GM12878 (cell line): ENCODE results near the gene LCP1. TPM values are rescaled to one million over a fixed set of nuclear protein-coding genes. Genes with fewer than 3 reads are reported as not detected.
A peak's percentile ranks its signal among the peaks of the same experiment; 100 is the strongest.

Experiments
- ATAC-seq: fragments of 200-7000 bp; cut with Tn5 transposase; 3 replicates; pipeline ENCODE4 v1.9.1; 2020; ENCODE audit warnings: mild to moderate bottlenecking, moderate library complexity
- BruUV-seq: library from RNA; stranded (reverse); fragments of 400-500 nt; replicated peaks from 2 replicates; lab custom pipeline; 2021; lab: Mats Ljungman, UMichigan
- CTCF ChIA-PET: fragments of 300-600 bp; sonication (Branson Sonifier 250); formaldehyde crosslinking; extraction: SDS; loops from one replicate; lab custom pipeline; 2021; ENCODE audit warnings: inconsistent platforms; lab: Yijun Ruan, JAX
- POLR2A ChIA-PET: fragments of 350-600 bp; formaldehyde crosslinking; extraction: SDS; loops from one replicate; lab custom pipeline; 2021; ENCODE audit warnings: inconsistent platforms; lab: Charles Lee
- RAD21 ChIA-PET: fragments of 300-600 bp; sonication (Branson Sonifier 250); formaldehyde crosslinking; loops from one replicate; lab custom pipeline; 2023; ENCODE audit warnings: antibody characterized with exemption; ENCODE audit not compliant: unreplicated experiment; lab: Charles Lee
- SMC1A ChIA-PET: fragments of 300-600 bp; sonication (Branson Sonifier 250); formaldehyde crosslinking; loops from one replicate; lab custom pipeline; 2023; ENCODE audit not compliant: unreplicated experiment, uncharacterized antibody; lab: Charles Lee
- DNase-seq: peaks from one replicate; pipeline ENCODE4 v3.0.0-alpha.2; 2011; ENCODE audit warnings: low read depth, low spot score
- FAIRE-seq: peaks from 3 replicates; lab custom pipeline; 2011; peaks lifted over from hg19 to GRCh38; lab: Jason Lieb, UNC
- H2AFZ ChIP-seq: 2 replicates; pipeline ENCODE4 v1.6.0; 2011; ENCODE audit warnings: low read depth, low read length, control low read depth; ENCODE audit not compliant: control insufficient read depth
- H3K27ac ChIP-seq: 2 replicates; pipeline ENCODE4 v1.5.1; 2011; ENCODE audit warnings: control low read depth; ENCODE audit not compliant: control insufficient read depth, insufficient read depth
- H3K27me3 ChIP-seq, 2 experiments: replicated peaks in 1 of 2; 2 replicates each; pipeline versions ENCODE4 v1.6.0 to v1.6.1; 2011; ENCODE audit warnings: low read length in 1 of 2; ENCODE audit not compliant: control insufficient read depth in 2 of 2, insufficient read depth in 2 of 2
- H3K36me3 ChIP-seq, 2 experiments: 2 replicates each; pipeline ENCODE4 v1.5.1; 2011; ENCODE audit warnings: low read length in 1 of 2; ENCODE audit not compliant: control insufficient read depth in 2 of 2, insufficient read depth in 2 of 2
- H3K4me1 ChIP-seq: 2 replicates; pipeline ENCODE4 v1.6.1; 2011; ENCODE audit warnings: mild to moderate bottlenecking, low read length, moderate library complexity, mixed read lengths; ENCODE audit not compliant: control insufficient read depth, insufficient read depth
- H3K4me2 ChIP-seq: 2 replicates; pipeline ENCODE4 v1.6.0; 2011; ENCODE audit warnings: control low read depth; ENCODE audit not compliant: control insufficient read depth, insufficient read depth
- H3K4me3 ChIP-seq: fragments of 200-600 bp; sonication (generic); 2 replicates; pipeline ENCODE4 v1.5.1; 2016
- H3K79me2 ChIP-seq: 2 replicates; pipeline ENCODE4 v1.6.0; 2011; ENCODE audit warnings: low read length; ENCODE audit not compliant: control insufficient read depth, insufficient read depth
- H3K9ac ChIP-seq: 2 replicates; pipeline ENCODE4 v1.8.0; 2011; ENCODE audit warnings: low read length, control low read depth, mixed read lengths; ENCODE audit not compliant: control insufficient read depth, insufficient read depth
- H3K9me3 ChIP-seq: replicated peaks from 3 replicates; pipeline ENCODE4 v1.5.1; 2011; ENCODE audit warnings: mild to moderate bottlenecking, low read length; ENCODE audit not compliant: control insufficient read depth, insufficient read depth
- H4K20me1 ChIP-seq: 2 replicates; pipeline ENCODE4 v1.6.0; 2011; ENCODE audit not compliant: control insufficient read depth, insufficient read depth
- ASH2L ChIP-seq: fragments of 300-600, 200-600 bp; sonication (generic); IDR thresholded peaks from 2 replicates; pipeline ENCODE4 v1.6.1; 2017; ENCODE audit warnings: low read depth, mild to moderate bottlenecking, borderline replicate concordance
- MEF2B ChIP-seq: fragments of 450-650 bp; IDR thresholded peaks from 2 replicates; pipeline ENCODE4 v1.6.1; 2018; ENCODE audit warnings: mild to moderate bottlenecking, moderate library complexity; ENCODE audit not compliant: partially characterized antibody, poor library complexity, severe bottlenecking
- MTA3 ChIP-seq: IDR thresholded peaks from 2 replicates; pipeline ENCODE4 v1.6.1; 2012; ENCODE audit warnings: low read length, inconsistent platforms, borderline replicate concordance
- MYC ChIP-seq: IDR thresholded peaks from 2 replicates; pipeline ENCODE4 v1.6.1; 2011; ENCODE audit warnings: mild to moderate bottlenecking, low read length, moderate library complexity, inconsistent platforms; ENCODE audit not compliant: insufficient read depth, insufficient replicate concordance, insufficient read length, severe bottlenecking
- POU2F2 ChIP-seq: IDR thresholded peaks from 3 replicates; pipeline ENCODE4 v1.6.1; 2011; ENCODE audit warnings: low read depth, mild to moderate bottlenecking, low read length, borderline replicate concordance
- PRDM15 ChIP-seq: fragments of 450-650 bp; formaldehyde crosslinking; IDR thresholded peaks from 2 replicates; pipeline ENCODE4 v1.4.0; 2020; ENCODE audit warnings: mild to moderate bottlenecking, moderate library complexity
- RCOR1 ChIP-seq: conservative IDR thresholded peaks from 2 replicates; pipeline ENCODE4 v1.6.1; 2012; ENCODE audit warnings: low read depth, low read length, improper control_type of control experiment
- SMC3 ChIP-seq: IDR thresholded peaks from 2 replicates; pipeline ENCODE4 v1.6.1; 2011; ENCODE audit warnings: low read length, improper control_type of control experiment, borderline replicate concordance
- ZNF207 ChIP-seq: fragments of 450-650 bp; IDR thresholded peaks from 2 replicates; pipeline ENCODE4 v1.6.1; 2014; ENCODE audit warnings: antibody characterized with exemption, mild to moderate bottlenecking, borderline replicate concordance
- ZNF217 ChIP-seq: fragments of 450-650 bp; IDR thresholded peaks from 2 replicates; pipeline ENCODE4 v1.6.1; 2017; ENCODE audit warnings: antibody characterized with exemption, mild to moderate bottlenecking
- ZNF687 ChIP-seq: fragments of 450-650 bp; IDR thresholded peaks from 2 replicates; pipeline ENCODE4 v1.6.1; 2017; ENCODE audit warnings: mild to moderate bottlenecking, moderate library complexity
- whole genome bisulfite sequencing: methylation state at CpG from one replicate; pipeline ENCODE4 v1.1.6; 2016; ENCODE audit warnings: low lambda C conversion rate; ENCODE audit not compliant: insufficient replicate concordance, insufficient coverage; ENCODE audit errors: missing lambda C conversion rate; 5-methylcytosine and 5-hydroxymethylcytosine counted together
- in situ Hi-C: fragments of 300-500 bp; cut with MboI; formaldehyde crosslinking; loops from 9 replicates; pipeline ENCODE4 v1.14.3; 2018; ENCODE audit warnings: mixed read lengths
- intact Hi-C: fragments of 100-400 bp; cut with micrococcal nuclease; formaldehyde crosslinking; loops from one replicate; pipeline ENCODE4 v1.14.2; 2022; ENCODE audit not compliant: unreplicated experiment
- polyA plus RNA-seq, 11 experiments: library from polyadenylated mRNA; depleted of rRNA in 4 of 11; unstranded in 6 of 11; stranded (reverse) in 5 of 11; fragments of >200 nt; fragmentation: Nextera tagmentation in 4 of 11; fragmentation: Illumina TruSeq in 1 of 11; extraction: Ambion mirVana in 4 of 11; extraction: Trizol in 1 of 11; gene quantifications; 1 replicate in 1 of 11; 2 replicates in 10 of 11; pipeline versions ENCODE4 v1.2.1 to v1.2.3, GENCODE V29; 2011 to 2016; ENCODE audit warnings: inconsistent platforms in 2 of 11, missing spikeins in 2 of 11, low read depth in 1 of 11
- total RNA-seq, 4 experiments: library from RNA; depleted of rRNA in 3 of 4; stranded (reverse); fragments of >200 nt in 3 of 4; fragmentation: Illumina TruSeq in 1 of 4; extraction: Trizol in 1 of 4; gene quantifications; 2 replicates each; pipeline versions ENCODE4 v1.2.1 to v1.2.3, GENCODE V29; 2013 to 2021
- TF ChIP-seq, protein P1 (sequence below): IDR thresholded peaks from 2 replicates; pipeline ENCODE4 v1.6.1; 2012; ENCODE audit warnings: low read depth, low read length, improper control_type of control experiment
- TF ChIP-seq, protein P2 (sequence below): fragments of 450-650 bp; IDR thresholded peaks from 2 replicates; pipeline ENCODE4 v1.6.1; 2016; ENCODE audit warnings: mild to moderate bottlenecking

LCP1 gene
- total and polyA plus RNA-seq, 10 of the 15 experiments (the other 5 are each of a cell fraction or from before 2014, with no cell fraction given), result 775 to 2,201 (median 1,556) TPM

GRCh38 chr13:46101002-46101401 lies 81.0 kb downstream of the LCP1 start:
- Histone ChIP-seq H3K9me3 (no peaks in the 10 kb centered on the region), H4K20me1 (no peaks in the 10 kb centered on the region), H3K4me2 (peak overlapping the region; percentile 62), H3K4me3 (no peak overlapping the region), H2AFZ (0 out of 2 replicates have a peak overlapping the region, but pooled peaks have one; percentile 3), H3K9ac (no peak overlapping the region), H3K27ac (peak overlapping the region; percentile 52; the same call in 1 of the 2 replicates), H3K79me2 (no peaks in the 10 kb centered on the region), H3K4me1 (peaks cover 20% of the 10 kb centered on the region), H3K36me3 (no peaks in the 10 kb centered on the region), H3K27me3 (no peaks in the 10 kb centered on the region)
- SMC1A ChIA-PET, result interaction anchor here (1.3 to 1.7 kb wide), 4 partner anchors 19 to 46 kb away, joined by 3 to 4 read pairs (median 4); no protein-coding TSS in a partner anchor
- RAD21 ChIA-PET, result no interaction called here
- no TSS peak for BruUV-seq
- 86% methylated on average over 4 of the region's 4 CpGs for WGBS
- FAIRE-seq (no peak), ATAC-seq (peak; percentile 39), DNase-seq (no peak)
- CTCF ChIA-PET, result interaction anchor here (0.6 kb wide), 1 partner anchor 9 kb away, joined by 3 read pairs; no protein-coding TSS in a partner anchor
- no peak for TF ChIP-seq ZNF207
- no peak for TF ChIP-seq MEF2B
- no peak for TF ChIP-seq ASH2L
- TF ChIP-seq, protein P1, sequence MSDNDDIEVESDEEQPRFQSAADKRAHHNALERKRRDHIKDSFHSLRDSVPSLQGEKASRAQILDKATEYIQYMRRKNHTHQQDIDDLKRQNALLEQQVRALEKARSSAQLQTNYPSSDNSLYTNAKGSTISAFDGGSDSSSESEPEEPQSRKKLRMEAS, result no peak
- no peak for TF ChIP-seq POU2F2
- TF ChIP-seq ZNF687, result no peak
- TF ChIP-seq RCOR1, result no peak
- TF ChIP-seq PRDM15 (CRISPR knock-in tag), result no peak
- no peak for TF ChIP-seq ZNF217
- TF ChIP-seq SMC3, result no peak
- TF ChIP-seq, protein P2, sequence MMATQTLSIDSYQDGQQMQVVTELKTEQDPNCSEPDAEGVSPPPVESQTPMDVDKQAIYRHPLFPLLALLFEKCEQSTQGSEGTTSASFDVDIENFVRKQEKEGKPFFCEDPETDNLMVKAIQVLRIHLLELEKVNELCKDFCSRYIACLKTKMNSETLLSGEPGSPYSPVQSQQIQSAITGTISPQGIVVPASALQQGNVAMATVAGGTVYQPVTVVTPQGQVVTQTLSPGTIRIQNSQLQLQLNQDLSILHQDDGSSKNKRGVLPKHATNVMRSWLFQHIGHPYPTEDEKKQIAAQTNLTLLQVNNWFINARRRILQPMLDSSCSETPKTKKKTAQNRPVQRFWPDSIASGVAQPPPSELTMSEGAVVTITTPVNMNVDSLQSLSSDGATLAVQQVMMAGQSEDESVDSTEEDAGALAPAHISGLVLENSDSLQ, result no peak
- TF ChIP-seq MTA3, result no peak
- no peak for TF ChIP-seq MYC
- intact Hi-C loops, result loop anchor here (2.0 kb wide), 1 partner anchor 48 kb away; the partner anchor contains the start of gene ZC3H13
- POLR2A ChIA-PET, result no interaction called here
- in situ Hi-C loops, result no loop called here
